Thoracic aorta (tissue), 2 donors: ENCODE measurements around the gene PREX1. TPM values are rescaled to one million over a fixed set of nuclear protein-coding genes. Genes with fewer than 3 reads are reported as not detected.

Source experiments
- ATAC-seq: fragments of 150-250 bp; one replicate; pipeline ENCODE4 v1.8.0; 2017; ENCODE audit warnings: low read depth; ENCODE audit not compliant: insufficient number of reproducible peaks, low FRiP score
- DNase-seq: peaks from one replicate; pipeline ENCODE4 v3.0.0-alpha.2; 2020; ENCODE audit warnings: low spot score
- H3K27ac ChIP-seq, 2 donors: fragments of 200-600 bp; sonication (generic); 1 replicate in 1 of 2; 2 replicates in 1 of 2; pipeline ENCODE4 v1.5.1; 2016; ENCODE audit warnings: mild to moderate bottlenecking in 2 of 2, moderate library complexity in 2 of 2
- H3K27me3 ChIP-seq: fragments of 200-600 bp; sonication (generic); replicated peaks from 2 replicates; pipeline ENCODE4 v1.6.0; 2016; ENCODE audit warnings: mild to moderate bottlenecking; ENCODE audit not compliant: insufficient read depth
- H3K36me3 ChIP-seq: fragments of 200-600 bp; sonication (generic); one replicate; pipeline ENCODE4 v1.5.1; 2016
- H3K4me1 ChIP-seq, 2 donors: fragments of 200-600 bp; sonication (generic); 1 replicate in 1 of 2; 2 replicates in 1 of 2; pipeline versions ENCODE4 v1.5.1 to v1.6.0; 2016; ENCODE audit warnings: low read depth in 2 of 2, mild to moderate bottlenecking in 1 of 2; ENCODE audit not compliant: control insufficient read depth in 1 of 2
- H3K4me3 ChIP-seq: fragments of 200-600 bp; sonication (generic); 2 replicates; pipeline ENCODE4 v1.5.1; 2016; ENCODE audit warnings: mild to moderate bottlenecking
- H3K9me3 ChIP-seq: fragments of 200-600 bp; sonication (generic); 2 replicates; pipeline ENCODE4 v1.5.1; 2016
- CTCF ChIP-seq: fragments of 200-600 bp; sonication (generic); IDR thresholded peaks from one replicate; pipeline ENCODE4 v1.5.1; 2019; ENCODE audit warnings: antibody characterized with exemption
- total RNA-seq, 2 donors: library from RNA; depleted of rRNA; stranded (reverse); fragments of >200 nt; gene quantifications; one replicate each; pipeline versions ENCODE4 v1.1.0 to v1.2.3, GENCODE V29; 2016

The PREX1 gene
- total RNA-seq, 2 donors from 2014 or later, result 94.6 to 101 TPM

DNA sequence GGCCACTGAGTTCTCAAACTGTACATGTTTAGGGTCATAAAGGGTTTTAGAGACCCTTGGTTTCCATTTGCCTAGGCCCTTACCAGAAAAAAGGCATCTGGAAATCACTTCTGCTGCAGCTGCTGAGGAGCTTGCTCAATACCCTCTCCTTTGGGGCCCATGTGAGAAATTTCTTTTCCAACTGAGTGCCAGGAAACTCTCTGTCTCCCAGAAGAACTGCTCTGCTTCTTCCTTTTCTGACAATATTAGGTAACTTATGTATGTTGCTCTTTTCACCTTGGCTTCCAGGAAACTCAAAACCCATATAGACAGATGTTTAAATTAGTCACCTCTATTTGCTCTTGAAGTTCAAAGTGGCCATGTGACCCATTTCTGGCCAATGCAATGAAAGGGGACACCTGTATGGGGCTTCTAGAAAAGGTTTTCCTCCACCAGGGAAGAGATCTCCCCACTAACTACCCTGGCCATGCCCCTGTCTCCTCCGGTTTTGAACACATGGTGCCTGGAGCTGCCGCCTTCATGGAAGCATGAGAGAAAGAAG, 121.6 kb downstream of the PREX1 start:
- H3K36me3 ChIP-seq, result peaks cover 2% of the 10 kb centered on the region
- no peak for DNase-seq
- ATAC-seq, result no peak
- peaks cover 63 to 99% of the 10 kb centered on the region in 2 donors for H3K4me1 ChIP-seq
- no peaks in the 10 kb centered on the region for H3K27me3 ChIP-seq
- no peak overlapping the region for H3K4me3 ChIP-seq
- no peaks in the 10 kb centered on the region for H3K9me3 ChIP-seq
- TF ChIP-seq CTCF, result no peak
- H3K27ac ChIP-seq, result peak overlapping the region; percentile 78 to 90

- DNase-seq (no peak), ATAC-seq (no peak)
- TF ChIP-seq CTCF, result no peak
- H3K4me3 ChIP-seq, result no peak overlapping the region
- H3K27ac ChIP-seq, result peak overlapping the region; percentile 78 to 90
- H3K9me3 ChIP-seq, result no peaks in the 10 kb centered on the region
- peaks cover 2% of the 10 kb centered on the region for H3K36me3 ChIP-seq
- H3K4me1 ChIP-seq, result peaks cover 56 to 92% of the 10 kb centered on the region in 2 donors
- H3K27me3 ChIP-seq, result no peaks in the 10 kb centered on the region
These were observed 122.3 kb downstream of the PREX1 start for GRCh38 chr20:48705240-48706115.

GRCh38 chr20:48704761-48705160, 123.0 kb downstream of the PREX1 start:
- DNase-seq, result no peak

GRCh38 chr20:48703511-48704219, 124.1 kb downstream of the PREX1 start:
- Histone ChIP-seq H3K27me3 (no peaks in the 10 kb centered on the region), H3K9me3 (no peaks in the 10 kb centered on the region), H3K36me3 (peaks cover 2% of the 10 kb centered on the region), H3K4me3 (peak overlapping the region; percentile 41), H3K4me1 (peaks cover 48 to 84% of the 10 kb centered on the region in 2 donors), H3K27ac (peak overlapping the region; percentile 65 to 78)
- ATAC-seq (peak; percentile 48), DNase-seq (peak; percentile 42)
- no peak for TF ChIP-seq CTCF

More at GRCh38 chr20:48704761-48705160, 123.0 kb downstream of the PREX1 start:
- no peaks in the 10 kb centered on the region for H3K27me3 ChIP-seq
- H3K9me3 ChIP-seq, result no peaks in the 10 kb centered on the region
- H3K4me1 ChIP-seq, result peaks cover 54 to 85% of the 10 kb centered on the region in 2 donors
- H3K27ac ChIP-seq, result peak overlapping the region; percentile 65 to 78
- peaks cover 2% of the 10 kb centered on the region for H3K36me3 ChIP-seq
- no peak for TF ChIP-seq CTCF
- no peak overlapping the region for H3K4me3 ChIP-seq
- ATAC-seq, result no peak

- Histone ChIP-seq H3K9me3 (no peaks in the 10 kb centered on the region), H3K36me3 (peaks cover 2% of the 10 kb centered on the region), H3K27me3 (no peaks in the 10 kb centered on the region), H3K27ac (peak overlapping the region; percentile 65 to 78), H3K4me3 (peak overlapping the region; percentile 41), H3K4me1 (peaks cover 49 to 84% of the 10 kb centered on the region in 2 donors)
- no peak for ATAC-seq
- TF ChIP-seq CTCF, result no peak
- DNase-seq, result no peak
These were observed 124.7 kb downstream of the PREX1 start for GRCh38 chr20:48703107-48703506.
